GM18907 (cell line): ENCODE results near the gene E2F3.

ENCODE experiments used
- ATAC-seq: cut with Tn5 transposase; IDR thresholded peaks from one replicate; pipeline ENCODE4 v1.9.1; 2021; ENCODE audit warnings: mild to moderate bottlenecking, moderate library complexity; ENCODE audit not compliant: unreplicated experiment

Gene E2F3

DNA sequence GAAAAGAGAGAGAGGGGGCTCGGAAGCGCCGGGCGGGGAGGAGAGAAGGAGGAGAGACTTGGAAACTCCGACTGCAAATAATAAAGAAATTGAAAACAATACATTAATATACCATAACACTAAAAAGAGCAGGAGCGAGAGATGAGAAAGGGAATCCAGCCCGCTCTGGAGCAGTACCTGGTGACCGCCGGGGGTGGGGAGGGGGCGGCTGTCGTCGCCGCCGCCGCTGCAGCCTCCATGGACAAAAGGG, 338 bp downstream of the E2F3 start:
- no peak for ATAC-seq

DNA sequence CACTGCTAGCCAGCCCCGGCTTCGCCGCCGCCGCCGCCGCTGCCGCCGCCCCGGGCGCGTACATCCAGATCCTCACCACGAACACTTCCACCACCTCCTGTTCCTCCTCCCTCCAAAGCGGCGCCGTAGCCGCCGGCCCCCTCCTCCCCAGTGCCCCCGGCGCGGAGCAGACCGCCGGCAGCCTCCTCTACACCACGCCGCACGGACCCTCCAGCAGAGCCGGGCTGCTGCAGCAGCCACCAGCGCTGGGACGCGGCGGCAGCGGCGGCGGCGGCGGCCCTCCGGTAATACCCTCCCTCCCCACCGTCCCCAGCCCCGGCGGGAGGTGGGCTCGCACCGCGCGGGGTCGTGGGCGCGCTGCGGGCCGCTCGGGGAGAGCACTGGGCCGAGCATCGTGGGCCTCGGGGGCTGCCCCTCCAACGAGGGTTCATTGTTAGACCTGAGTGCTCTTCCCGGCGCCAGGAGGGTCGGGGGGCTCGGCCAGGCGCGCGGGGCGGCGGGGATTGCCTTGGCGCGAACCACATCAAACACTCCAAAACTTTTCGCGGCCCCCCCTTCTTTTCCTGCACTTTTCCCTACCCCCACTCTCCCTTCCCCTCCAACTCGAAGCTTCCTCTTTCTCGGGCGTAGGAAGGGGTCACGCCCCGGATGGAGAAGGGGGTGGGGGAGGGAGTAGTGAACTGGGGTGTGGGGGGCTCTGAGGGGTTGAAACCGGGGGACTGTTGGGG, 827 bp downstream of the E2F3 start:
- no peak for ATAC-seq

DNA sequence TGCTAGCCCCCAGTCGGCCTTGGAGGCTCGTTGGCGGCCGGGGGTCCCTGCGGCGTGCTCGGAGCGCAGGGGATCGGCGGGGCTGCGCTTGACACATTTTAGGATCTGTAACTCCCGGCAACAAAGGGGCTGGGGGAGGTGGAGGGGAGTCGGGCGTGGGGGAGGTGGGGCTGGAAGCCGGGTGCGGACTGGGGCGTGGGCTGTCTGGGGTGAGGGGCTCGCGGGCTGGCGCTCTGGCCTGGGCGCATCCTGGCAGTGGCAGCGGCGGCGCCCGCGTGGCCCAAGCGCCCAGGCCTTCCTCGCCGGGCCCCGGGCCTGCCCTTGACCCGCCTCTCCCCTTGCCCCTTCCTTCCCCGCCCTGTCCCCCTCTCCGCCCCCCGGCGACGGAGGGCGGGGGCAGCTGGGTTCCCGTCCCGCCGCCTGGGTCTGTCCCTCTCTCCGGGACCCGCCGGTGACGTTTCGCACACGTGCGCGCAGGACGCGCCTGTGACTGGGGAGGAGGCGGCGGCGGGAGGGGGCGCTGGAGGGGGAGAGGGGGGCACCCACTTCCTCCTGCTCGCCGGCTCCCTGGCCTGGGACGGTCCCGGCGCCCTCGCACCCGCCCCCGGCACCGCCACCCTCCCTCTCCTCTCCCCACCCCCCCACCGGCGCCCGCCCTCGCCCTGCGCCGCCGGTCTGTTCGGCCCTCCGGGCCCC, 1.5 kb downstream of the E2F3 start:
- peak; percentile 55 for ATAC-seq

DNA sequence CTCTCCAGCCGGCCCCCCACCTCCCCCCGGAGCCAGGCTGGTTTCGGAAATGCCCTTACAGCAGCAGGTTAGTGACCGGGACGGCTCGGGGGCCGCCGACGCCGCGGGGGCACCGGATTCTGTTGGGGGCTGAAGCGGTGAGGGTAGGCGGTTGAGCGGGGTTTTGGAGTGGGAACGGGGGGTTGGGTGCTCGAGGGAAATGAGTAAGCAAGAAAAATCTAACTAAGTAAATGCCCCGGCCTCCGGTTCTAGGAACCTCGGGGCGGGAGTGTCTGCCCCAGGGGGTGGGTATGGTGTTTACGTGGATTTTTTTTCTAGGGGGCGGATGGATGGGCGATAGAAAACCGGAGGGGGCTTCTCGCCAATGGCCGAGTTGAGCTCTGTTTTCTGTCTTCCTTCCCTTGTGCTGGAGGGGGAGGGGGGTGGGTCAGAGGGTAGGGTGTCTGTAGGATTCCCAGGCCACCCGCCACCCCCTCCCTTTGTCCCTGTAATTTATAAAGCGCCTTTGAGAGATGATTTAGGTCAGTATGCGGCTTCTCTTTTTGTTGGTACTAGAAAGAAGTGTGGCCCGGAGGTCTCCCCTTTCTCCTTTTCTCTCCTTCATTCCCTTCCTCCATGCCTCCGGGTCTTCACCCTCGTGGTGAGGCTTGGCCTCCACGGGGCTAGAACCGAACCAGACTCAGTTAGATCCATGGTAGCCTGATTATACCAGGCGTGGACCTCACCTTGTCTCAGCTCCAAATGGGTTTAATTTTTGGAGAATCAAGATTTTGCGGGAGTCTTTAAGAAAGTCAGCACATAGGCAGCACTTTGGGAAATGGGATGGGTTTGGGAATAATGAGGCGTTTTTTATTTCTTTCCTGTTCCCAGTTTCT, 2.3 kb downstream of the E2F3 start:
- peak; percentile 10 for ATAC-seq

DNA sequence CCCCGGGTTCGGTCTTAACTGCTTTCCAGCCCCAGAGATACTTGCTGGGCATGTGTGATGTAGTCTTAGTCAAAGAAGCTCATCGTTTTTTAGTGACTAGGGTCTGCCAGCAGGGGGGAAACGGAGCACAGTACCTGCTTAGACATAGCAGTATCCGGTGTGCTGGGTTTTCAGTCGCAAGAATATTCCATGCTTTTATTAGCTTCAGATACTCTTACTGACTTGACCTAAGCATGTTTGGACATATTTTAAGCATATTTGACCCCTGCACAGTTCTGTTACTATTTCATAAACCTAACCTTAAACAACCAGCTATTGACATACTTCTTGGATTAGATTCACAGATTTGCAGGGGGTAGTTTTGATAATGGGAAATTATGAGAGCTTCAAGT, 3.0 kb downstream of the E2F3 start:
- peak; percentile 36 for ATAC-seq

DNA sequence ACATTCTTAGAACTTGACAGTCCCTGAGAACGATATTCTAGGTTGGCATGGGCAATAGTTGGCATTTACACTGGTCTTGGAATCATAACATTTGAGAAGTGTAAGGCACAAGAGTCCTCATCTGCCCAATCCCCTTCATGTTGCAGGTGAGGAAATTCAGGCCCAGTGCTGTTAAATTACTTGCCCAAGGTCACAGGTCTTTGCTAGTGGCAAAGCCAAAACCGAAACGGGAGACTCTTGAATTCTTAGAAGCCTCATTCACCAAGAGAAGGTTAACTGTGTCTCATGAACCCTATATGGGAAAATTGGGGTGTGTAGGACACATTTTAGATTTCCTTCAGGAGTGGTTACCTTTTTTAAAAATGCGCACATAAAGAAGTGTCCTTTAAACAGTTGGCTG, 7.2 kb downstream of the E2F3 start:
- no peak for ATAC-seq

DNA sequence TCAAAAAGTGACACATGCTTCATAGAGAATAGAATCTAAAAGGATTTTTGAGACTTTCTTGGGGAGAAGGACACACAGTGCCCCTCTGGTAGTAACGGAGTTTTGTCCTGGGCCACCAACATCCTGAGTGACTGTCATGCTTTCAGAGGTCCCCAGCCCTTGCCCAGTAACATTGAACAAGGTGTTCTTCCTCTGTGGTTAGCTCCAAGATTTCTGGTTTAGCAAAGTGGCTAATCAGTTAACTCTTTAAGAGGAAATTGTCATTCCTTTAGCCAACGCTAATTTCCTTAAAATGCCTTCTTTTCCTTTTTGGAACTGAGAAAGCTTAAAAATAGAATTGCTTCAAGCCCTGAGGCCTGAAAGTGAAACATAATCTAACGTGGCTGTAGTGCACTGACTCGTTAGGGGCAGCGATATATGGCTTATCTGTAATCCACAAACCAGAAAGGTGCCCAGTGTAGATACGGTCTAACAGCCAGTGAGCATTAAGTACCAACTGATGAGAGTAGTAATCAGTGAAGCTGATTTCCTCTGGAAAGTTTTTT, 7.8 kb downstream of the E2F3 start:
- ATAC-seq: peak; percentile 97

DNA sequence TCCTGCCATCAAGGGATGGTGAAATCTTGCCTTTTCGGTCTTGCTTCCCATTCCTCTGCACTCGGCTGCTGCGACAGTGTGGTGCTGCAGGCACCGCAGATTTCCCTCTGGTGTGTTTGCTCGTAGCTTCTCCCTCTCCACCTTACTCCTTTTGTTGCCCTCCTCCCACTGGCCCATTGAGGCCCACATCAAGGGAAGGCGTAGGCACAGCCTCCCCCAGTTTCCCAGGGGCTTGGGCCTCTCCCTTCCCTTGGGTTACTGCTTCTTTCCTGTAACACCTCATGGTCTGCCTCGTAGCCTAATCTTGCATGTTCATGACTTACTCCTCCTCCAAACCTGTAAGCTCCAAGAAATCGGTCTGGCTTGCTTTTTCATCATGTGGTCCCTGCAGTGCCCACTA, 9.9 kb downstream of the E2F3 start:
- ATAC-seq: no peak

DNA sequence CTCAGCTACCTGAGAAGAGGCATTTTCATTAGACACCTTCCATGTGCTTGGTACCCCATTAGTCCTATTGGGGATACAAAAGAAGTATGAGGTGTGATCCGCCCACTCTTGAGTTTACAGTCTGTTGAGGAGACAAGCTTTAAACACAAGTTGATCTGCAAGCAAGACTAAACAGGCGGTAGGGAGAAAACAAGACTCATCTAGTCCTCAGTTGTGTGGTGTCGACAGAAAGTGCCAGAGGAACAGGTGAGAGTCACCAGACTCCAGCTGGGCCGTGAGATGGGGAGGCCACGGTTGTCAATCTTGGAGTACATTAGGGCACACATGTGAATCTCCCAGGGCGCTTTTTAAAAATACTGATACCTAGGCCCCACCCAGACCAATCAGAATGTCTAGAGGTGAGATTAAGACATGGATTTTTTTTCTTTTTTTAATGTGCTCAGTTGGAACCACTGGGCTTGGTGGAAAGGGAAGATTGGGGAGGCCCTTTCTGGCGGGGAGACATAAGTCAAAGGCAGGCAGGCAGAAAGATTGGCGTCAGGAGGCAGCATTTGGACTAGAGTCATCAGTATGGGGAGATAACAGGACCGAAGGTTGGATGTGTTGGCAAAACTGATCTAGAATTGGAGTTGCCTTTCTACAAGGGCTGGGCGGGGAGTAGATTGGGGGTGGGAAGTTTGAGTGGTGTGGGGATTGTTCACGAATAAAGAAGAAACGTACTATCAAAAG, 10.4 kb downstream of the E2F3 start:
- ATAC-seq: no peak

DNA sequence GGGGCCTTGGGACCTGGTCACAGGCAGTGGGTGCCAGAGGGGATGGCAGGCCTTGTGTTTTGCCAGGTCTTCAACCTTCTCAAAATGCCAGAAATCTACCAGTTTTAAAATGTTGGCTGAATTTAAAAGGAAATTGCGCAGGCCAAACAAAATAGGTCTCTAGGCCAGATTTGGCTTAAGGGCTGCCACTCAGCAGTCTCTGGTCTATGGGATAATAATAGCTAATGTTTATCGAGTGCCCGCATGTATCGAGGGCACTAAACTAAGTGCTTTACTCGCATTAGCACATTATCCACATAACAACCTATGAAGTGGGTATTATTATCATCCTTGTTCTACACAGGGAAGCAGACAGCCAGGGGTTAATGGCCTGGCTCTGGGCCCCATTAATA, 11.0 kb downstream of the E2F3 start:
- ATAC-seq: no peak

DNA sequence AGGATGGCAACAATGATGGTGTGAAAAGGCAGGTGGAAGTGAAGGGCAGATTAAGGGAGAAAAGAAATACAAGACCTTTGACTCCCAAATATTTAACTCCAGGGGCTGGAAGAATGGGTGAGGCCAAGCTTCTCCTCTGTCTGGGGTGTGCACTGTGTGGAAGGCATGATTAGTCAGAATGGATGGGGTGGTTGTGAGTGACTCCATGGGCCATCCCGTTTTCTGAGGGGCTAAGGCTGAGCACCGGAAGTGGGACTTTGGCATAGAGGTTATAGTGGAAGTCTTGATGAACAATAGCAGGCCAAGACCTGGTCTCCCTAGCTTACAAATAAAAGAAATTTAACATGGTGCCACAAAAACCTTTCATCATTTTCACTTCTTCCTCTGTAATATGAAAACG, 12.1 kb downstream of the E2F3 start:
- no peak for ATAC-seq

DNA sequence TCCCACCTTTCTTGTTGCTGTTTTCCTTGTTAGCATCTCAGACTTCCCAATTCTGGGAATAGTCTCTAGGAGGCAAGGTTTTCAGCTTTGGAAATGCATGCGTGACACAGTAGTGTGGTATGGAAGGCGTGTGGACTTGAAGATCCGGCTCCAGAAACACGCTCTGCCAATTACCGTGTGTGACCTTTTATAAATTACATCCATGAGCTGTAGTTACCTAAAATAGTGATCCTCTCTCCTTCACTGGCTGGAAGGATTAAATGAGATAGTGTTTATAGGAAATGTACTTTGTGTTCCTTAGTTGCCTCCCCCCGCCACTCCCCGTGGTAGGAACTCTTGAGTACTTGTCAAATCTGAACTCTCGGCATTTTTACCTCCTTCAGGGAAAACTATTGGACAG, 13.0 kb downstream of the E2F3 start:
- no peak for ATAC-seq

DNA sequence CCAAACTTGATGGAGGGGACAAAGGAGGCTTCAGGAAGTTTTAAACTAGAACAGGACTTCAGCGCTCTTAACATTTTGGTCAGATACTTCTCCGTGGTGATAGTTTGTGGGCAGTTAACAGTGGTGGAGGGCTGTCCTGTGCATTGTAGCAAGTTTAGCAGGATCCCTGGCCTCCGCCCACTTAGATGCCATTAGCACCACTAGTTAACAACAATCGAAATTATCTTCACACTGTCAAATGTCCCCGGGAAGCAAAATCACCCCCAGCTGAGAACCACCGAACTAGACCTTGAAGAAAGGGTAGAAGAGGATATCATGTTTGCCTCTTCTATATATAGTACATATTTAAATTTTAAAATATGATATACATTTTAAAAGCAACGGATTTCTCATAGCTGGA, 13.6 kb downstream of the E2F3 start:
- ATAC-seq: no peak

DNA sequence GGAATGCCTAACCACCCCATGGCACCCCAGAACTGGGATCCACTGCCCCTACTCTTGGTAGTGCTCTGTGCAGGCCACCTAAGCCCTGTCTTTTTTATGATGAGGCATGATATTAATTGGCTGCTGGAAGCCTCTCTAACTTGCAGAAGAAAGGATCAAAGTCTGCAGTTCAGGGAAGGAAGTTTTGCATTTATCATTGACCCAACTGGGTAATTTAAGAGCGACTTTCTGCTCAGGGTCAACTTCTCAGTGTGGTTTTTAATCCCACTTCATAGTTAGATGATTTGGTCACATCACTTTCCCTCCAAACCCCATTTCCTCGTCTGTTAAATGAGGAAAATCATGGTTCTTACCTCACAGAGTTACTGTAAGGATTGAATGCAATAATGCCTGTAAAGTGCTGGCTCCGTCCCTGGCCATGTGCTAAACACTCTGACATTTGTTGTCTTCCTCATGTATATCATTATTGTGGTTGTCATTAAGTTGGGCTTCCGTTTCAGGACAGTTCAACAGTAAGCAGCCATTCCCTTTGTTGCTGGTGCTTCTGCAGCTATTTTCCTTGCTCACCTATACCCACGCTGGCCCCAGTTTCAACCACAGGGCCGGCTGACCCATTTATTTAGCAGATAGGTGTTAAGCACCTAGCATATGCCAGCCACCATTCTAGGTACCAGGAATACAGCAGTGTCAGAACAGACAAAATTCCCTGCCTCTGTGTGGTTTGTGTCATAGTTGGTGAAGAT, 14.2 kb downstream of the E2F3 start:
- no peak for ATAC-seq

DNA sequence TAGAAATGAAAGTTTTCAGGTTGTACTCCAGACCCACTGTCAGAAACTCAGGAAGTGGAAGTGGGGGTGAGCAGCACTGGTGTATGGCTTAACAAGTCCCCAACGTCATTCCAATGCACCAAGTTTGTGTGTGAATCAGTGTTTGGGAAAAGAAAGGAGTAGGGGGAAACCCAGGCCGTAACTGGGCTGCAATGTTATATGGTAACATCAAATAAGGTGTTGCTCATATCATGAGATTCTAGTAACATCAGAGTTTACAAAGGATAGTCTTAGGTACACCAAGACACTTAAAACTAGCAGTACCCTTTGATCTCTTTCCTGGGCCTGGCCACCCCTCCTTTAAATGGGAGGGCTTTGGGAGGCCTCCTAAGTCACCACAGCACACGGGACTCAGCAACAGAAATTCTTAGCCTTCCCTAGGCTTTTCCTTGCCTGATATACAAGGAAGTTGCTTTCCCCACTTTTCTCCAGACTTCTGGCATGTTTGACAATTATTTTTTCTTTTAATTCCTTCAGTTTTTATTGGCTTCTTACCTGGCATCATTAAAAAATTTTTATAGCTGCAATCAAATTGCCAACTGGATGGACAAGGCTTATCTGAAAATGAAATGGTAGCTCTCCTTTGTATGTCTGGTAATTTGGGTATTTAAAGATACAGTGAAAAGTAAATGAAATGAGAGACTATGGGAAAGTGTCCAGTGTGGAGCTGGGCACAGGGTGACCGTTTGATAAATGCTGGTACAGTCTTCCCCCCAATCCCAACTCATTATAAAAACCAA, 15.1 kb downstream of the E2F3 start:
- no peak for ATAC-seq

DNA sequence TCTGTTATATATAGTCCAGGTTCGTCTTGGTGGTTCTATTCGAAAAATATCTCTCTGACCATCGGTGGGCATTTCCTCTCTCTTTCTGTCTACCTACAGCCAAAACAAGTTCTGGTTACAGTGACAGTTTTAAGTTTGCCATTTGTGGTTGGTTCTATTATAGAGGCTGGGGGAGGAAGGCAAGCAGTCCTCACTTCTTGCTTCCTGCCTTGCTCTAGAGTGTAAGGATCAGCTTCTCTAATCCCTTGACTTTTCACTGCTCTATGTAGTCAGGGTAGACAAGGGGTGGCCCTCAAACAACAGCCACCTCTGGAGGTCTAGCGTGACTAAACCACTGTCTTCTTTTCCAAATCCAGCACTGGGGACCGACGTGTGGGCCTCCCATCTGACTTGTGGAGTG, 16.1 kb downstream of the E2F3 start:
- peak; percentile 71 for ATAC-seq

DNA sequence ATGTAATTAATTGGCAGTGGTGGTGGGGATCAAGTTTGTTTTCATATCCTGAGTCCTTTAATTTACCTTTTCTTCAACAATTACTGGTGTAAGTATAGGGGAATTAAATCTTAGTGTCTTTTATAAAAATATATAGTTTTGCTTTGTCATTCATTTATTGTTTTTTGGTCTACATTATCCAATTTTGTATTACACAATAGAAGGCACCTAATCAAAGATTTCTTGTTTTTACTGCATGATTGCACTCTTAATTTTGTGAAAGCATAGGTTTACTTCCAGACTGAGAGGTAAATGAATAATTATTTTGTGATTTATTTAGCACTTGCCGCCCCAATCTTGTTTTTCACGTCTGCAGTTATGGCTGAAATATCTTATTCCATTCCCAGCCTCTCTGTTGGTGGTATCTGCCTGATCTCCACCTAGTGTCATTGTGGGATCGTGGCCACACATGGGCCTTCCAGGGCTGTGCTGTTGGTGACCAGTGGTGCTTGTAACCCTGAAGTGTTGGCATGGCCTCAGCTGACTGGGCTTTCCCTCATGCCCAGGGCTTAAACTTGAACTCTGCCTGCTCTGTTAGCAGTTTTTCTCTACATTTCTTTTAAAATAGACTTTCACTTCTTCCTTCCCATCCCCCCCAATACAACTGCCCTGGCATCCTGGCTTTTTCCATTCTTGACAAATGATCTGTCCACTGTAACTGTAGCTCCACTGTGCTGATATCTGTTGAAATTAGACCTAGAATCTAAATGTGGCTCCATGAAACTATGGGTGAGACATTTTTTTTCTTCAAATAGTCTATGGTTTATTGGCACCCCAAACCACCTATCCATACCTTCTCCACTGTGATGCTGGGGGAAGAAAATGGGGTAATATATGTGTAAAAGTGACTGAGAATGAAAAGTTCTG, 24.8 kb downstream of the E2F3 start:
- ATAC-seq: peak; percentile 46

DNA sequence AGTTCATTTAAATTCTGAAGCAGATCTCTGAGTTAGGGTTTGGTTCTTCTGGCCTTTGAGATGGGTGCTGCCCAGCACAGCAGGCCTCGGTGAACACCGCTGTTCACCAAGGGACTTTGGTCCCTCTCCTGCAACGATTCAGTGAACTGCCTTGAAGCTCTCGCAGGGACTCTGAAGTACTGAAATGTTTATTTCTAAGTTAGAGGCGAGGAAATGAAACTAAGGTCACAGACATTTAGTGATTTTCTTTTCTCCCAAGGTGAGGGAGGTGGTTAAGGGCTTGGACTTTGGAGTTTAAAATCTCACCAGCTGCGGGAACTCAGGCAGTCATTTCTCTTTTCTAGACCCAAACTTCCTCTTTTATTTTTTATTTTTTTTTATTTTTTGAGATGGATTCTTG, 26.2 kb downstream of the E2F3 start:
- ATAC-seq: peak; percentile 91

DNA sequence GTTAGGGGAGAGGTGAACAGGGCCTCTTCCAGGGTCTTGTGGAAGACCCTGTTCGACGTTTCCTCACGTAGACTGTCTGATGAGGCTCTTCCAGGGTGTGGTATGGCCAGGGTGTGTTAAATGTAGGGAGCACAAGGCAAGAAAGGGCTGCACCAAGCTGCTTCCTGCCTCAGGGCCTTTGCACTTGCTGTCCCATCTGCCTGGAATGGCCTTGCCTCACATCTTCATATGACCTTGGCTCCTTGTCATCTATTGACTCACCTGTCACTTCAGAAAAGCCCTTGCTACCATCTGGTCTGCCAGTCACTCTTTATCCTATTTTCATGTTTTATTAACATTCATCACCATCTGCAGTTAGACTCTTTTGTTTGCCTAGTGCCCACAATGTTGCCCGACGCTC, 31.0 kb downstream of the E2F3 start:
- ATAC-seq: no peak
